GM23338 (cell line): Measurements from ENCODE around the gene RAMP1. TPM values are rescaled to one million over a fixed set of nuclear protein-coding genes. Genes with fewer than 3 reads are reported as not detected.

Experiments used
- ATAC-seq: fragments of 200-7000 bp; cut with Tn5 transposase; 3 replicates; pipeline ENCODE4 v1.9.1; 2020
- DNase-seq: peaks from one replicate; pipeline ENCODE4 v3.0.0-alpha.2; 2015; ENCODE audit warnings: low spot score
- H2AFZ ChIP-seq: fragments of 200-600 bp; sonication (generic); 2 replicates; pipeline ENCODE4 v1.8.0; 2016; ENCODE audit warnings: antibody characterized with exemption, mild to moderate bottlenecking, moderate library complexity
- H3F3A ChIP-seq: fragments of 200-600 bp; sonication (generic); replicated peaks from 2 replicates; pipeline ENCODE4 v1.8.0; 2017; ENCODE audit warnings: antibody characterized with exemption, mixed run types, low read depth
- H3K27ac ChIP-seq: fragments of 200-600 bp; sonication (generic); 2 replicates; pipeline ENCODE4 v1.6.1; 2016; ENCODE audit warnings: low read depth
- H3K27me3 ChIP-seq: fragments of 200-600 bp; sonication (generic); 2 replicates; pipeline ENCODE4 v1.8.0; 2016; ENCODE audit warnings: mild to moderate bottlenecking, mixed run types, moderate library complexity; ENCODE audit not compliant: insufficient read depth
- H3K36me3 ChIP-seq: fragments of 200-600 bp; sonication (generic); 2 replicates; pipeline ENCODE4 v1.8.0; 2016; ENCODE audit warnings: mild to moderate bottlenecking; ENCODE audit not compliant: insufficient read depth
- H3K4me1 ChIP-seq: fragments of 200-600 bp; sonication (generic); 2 replicates; pipeline ENCODE4 v1.8.0; 2016; ENCODE audit warnings: mild to moderate bottlenecking, moderate library complexity; ENCODE audit not compliant: insufficient read depth
- H3K4me2 ChIP-seq: fragments of 200-600 bp; sonication (generic); 2 replicates; pipeline ENCODE4 v1.7.1; 2017; ENCODE audit warnings: mixed run types
- H3K4me3 ChIP-seq: fragments of 200-600 bp; sonication (generic); 2 replicates; pipeline ENCODE4 v1.6.1; 2016; ENCODE audit warnings: mixed run types
- H3K79me2 ChIP-seq: fragments of 200-600 bp; sonication (generic); replicated peaks from 2 replicates; pipeline ENCODE4 v1.8.0; 2017; ENCODE audit warnings: mild to moderate bottlenecking; ENCODE audit not compliant: insufficient read depth
- H3K9me2 ChIP-seq: fragments of 200-600 bp; sonication (generic); 2 replicates; pipeline ENCODE4 v1.8.0; 2017; ENCODE audit not compliant: insufficient read depth
- H4K20me1 ChIP-seq: fragments of 200-600 bp; sonication (generic); replicated peaks from 2 replicates; pipeline ENCODE4 v1.8.0; 2017; ENCODE audit warnings: mild to moderate bottlenecking; ENCODE audit not compliant: insufficient read depth
- H3K27ac Mint-ChIP-seq: 2 replicates; pipeline ENCODE4 v1.8.0; 2020; ENCODE audit warnings: inconsistent platforms, mild to moderate bottlenecking, moderate library complexity, mixed read lengths
- H3K27me3 Mint-ChIP-seq: 3 replicates; pipeline ENCODE4 v1.8.0; 2022; ENCODE audit warnings: low read depth, mild to moderate bottlenecking, moderate library complexity, mixed read lengths, inconsistent platforms; ENCODE audit not compliant: insufficient read depth, poor library complexity
- H3K36me3 Mint-ChIP-seq: 3 replicates; pipeline ENCODE4 v1.8.0; 2021; ENCODE audit warnings: low read depth, mild to moderate bottlenecking, inconsistent platforms, moderate library complexity, mixed read lengths
- H3K4me1 Mint-ChIP-seq: 3 replicates; pipeline ENCODE4 v1.8.0; 2020; ENCODE audit warnings: mild to moderate bottlenecking, inconsistent platforms, mixed read lengths
- H3K4me3 Mint-ChIP-seq: 3 replicates; pipeline ENCODE4 v1.8.0; 2021; ENCODE audit warnings: moderate library complexity, mild to moderate bottlenecking, inconsistent platforms, mixed read lengths
- H3K9me3 Mint-ChIP-seq: 3 replicates; pipeline ENCODE4 v1.8.0; 2020; ENCODE audit warnings: moderate library complexity, mild to moderate bottlenecking, inconsistent platforms, mixed read lengths
- CREB1 ChIP-seq: fragments of 250-450 bp; sonication (Bioruptor Pico); IDR thresholded peaks from 2 replicates; pipeline ENCODE4 v1.5.0; 2020; ENCODE audit warnings: low read depth, mild to moderate bottlenecking, moderate library complexity
- EZH2 ChIP-seq: fragments of 200-600 bp; sonication (generic); IDR thresholded peaks from one replicate; pipeline ENCODE4 v1.8.0; 2017; ENCODE audit warnings: antibody characterized with exemption, mild to moderate bottlenecking, low read depth; ENCODE audit not compliant: unreplicated experiment
- EZH2phosphoT487 ChIP-seq: fragments of 200-600 bp; sonication (generic); IDR thresholded peaks from one replicate; pipeline ENCODE4 v1.8.1; 2018; ENCODE audit warnings: antibody characterized with exemption; ENCODE audit not compliant: unreplicated experiment
- JUNB ChIP-seq: IDR thresholded peaks from one replicate; pipeline ENCODE4 v1.6.1; 2016; ENCODE audit warnings: antibody characterized with exemption; ENCODE audit not compliant: unreplicated experiment
- NANOG ChIP-seq: IDR thresholded peaks from 2 replicates; pipeline ENCODE4 v1.6.1; 2016; ENCODE audit warnings: antibody characterized with exemption, borderline replicate concordance
- POLR2AphosphoS5 ChIP-seq: IDR thresholded peaks from 2 replicates; pipeline ENCODE4 v1.6.1; 2016; ENCODE audit warnings: antibody characterized with exemption, low read depth
- STAT1 ChIP-seq: IDR thresholded peaks from one replicate; pipeline ENCODE4 v1.6.1; 2016; ENCODE audit warnings: antibody characterized with exemption; ENCODE audit not compliant: unreplicated experiment
- ZNF114 ChIP-seq: fragments of 250-450 bp; sonication (Bioruptor Pico); IDR thresholded peaks from 2 replicates; pipeline ENCODE4 v1.5.0; 2020; ENCODE audit warnings: mild to moderate bottlenecking, moderate library complexity
- ZNF331 ChIP-seq: fragments of 250-450 bp; sonication (Bioruptor Pico); IDR thresholded peaks from 2 replicates; pipeline ENCODE4 v1.5.0; 2020; ENCODE audit warnings: low read depth, mild to moderate bottlenecking, moderate library complexity
- polyA plus RNA-seq: library from polyadenylated mRNA; unstranded; fragments of >200 nt; fragmentation: Nextera tagmentation; extraction: Ambion mirVana; gene quantifications from 2 replicates; pipeline ENCODE4 v1.2.1, GENCODE V29; 2016
- total RNA-seq: library from RNA; depleted of rRNA; stranded (reverse); fragments of >200 nt; shearing (Covaris generic); gene quantifications from 2 replicates; pipeline ENCODE4 v1.2.3, GENCODE V29; 2014
- TF ChIP-seq, protein P1 (sequence below): IDR thresholded peaks from one replicate; pipeline ENCODE4 v1.6.1; 2018; ENCODE audit warnings: antibody characterized with exemption; ENCODE audit not compliant: unreplicated experiment
- TF ChIP-seq, protein P2 (sequence below): fragments of 250-450 bp; sonication (Bioruptor Pico); IDR thresholded peaks from 2 replicates; pipeline ENCODE4 v1.5.0; 2020; ENCODE audit warnings: mild to moderate bottlenecking, moderate library complexity
- TF ChIP-seq, protein P3 (sequence below), 2 experiments: fragments of 200-600 bp in 1 of 2; sonication (generic) in 1 of 2; conservative IDR thresholded peaks; 2 replicates each; pipeline versions ENCODE4 v1.5.1 to v1.6.1; 2016 to 2017; ENCODE audit warnings: antibody characterized with exemption in 2 of 2, low read depth in 2 of 2, mild to moderate bottlenecking in 2 of 2, moderate library complexity in 1 of 2
- TF ChIP-seq, protein P4 (sequence below): IDR thresholded peaks from 2 replicates; pipeline ENCODE4 v1.6.1; 2016; ENCODE audit warnings: antibody characterized with exemption

The RAMP1 gene
- total and polyA plus RNA-seq, 2 experiments from 2014 or later, result 1.7 to 3.3 TPM

DNA sequence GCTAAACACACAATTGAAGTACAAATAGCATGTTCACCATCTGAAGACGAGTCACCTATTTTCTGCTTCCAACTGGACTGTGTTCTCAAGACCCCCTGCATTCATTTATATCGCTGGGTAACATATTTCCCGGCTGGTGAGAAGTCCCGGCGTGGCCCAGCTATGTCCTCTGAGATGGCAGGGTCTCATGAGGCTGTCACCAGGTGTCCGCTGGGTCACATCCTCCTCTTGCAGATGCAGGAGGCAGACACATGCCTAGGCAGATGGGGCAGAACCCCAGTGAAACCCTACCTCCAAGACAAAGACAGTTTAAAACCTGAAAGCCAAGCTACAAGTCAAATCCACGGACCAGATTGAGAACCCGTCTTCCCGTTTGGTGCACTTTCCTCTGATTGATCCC is 70.6 kb downstream of the RAMP1 start:
- no peak for TF ChIP-seq STAT1
- TF ChIP-seq, protein P1, sequence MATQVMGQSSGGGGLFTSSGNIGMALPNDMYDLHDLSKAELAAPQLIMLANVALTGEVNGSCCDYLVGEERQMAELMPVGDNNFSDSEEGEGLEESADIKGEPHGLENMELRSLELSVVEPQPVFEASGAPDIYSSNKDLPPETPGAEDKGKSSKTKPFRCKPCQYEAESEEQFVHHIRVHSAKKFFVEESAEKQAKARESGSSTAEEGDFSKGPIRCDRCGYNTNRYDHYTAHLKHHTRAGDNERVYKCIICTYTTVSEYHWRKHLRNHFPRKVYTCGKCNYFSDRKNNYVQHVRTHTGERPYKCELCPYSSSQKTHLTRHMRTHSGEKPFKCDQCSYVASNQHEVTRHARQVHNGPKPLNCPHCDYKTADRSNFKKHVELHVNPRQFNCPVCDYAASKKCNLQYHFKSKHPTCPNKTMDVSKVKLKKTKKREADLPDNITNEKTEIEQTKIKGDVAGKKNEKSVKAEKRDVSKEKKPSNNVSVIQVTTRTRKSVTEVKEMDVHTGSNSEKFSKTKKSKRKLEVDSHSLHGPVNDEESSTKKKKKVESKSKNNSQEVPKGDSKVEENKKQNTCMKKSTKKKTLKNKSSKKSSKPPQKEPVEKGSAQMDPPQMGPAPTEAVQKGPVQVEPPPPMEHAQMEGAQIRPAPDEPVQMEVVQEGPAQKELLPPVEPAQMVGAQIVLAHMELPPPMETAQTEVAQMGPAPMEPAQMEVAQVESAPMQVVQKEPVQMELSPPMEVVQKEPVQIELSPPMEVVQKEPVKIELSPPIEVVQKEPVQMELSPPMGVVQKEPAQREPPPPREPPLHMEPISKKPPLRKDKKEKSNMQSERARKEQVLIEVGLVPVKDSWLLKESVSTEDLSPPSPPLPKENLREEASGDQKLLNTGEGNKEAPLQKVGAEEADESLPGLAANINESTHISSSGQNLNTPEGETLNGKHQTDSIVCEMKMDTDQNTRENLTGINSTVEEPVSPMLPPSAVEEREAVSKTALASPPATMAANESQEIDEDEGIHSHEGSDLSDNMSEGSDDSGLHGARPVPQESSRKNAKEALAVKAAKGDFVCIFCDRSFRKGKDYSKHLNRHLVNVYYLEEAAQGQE, result no peak
- no peak for TF ChIP-seq ZNF114
- TF ChIP-seq NANOG, result no peak
- TF ChIP-seq, protein P2, sequence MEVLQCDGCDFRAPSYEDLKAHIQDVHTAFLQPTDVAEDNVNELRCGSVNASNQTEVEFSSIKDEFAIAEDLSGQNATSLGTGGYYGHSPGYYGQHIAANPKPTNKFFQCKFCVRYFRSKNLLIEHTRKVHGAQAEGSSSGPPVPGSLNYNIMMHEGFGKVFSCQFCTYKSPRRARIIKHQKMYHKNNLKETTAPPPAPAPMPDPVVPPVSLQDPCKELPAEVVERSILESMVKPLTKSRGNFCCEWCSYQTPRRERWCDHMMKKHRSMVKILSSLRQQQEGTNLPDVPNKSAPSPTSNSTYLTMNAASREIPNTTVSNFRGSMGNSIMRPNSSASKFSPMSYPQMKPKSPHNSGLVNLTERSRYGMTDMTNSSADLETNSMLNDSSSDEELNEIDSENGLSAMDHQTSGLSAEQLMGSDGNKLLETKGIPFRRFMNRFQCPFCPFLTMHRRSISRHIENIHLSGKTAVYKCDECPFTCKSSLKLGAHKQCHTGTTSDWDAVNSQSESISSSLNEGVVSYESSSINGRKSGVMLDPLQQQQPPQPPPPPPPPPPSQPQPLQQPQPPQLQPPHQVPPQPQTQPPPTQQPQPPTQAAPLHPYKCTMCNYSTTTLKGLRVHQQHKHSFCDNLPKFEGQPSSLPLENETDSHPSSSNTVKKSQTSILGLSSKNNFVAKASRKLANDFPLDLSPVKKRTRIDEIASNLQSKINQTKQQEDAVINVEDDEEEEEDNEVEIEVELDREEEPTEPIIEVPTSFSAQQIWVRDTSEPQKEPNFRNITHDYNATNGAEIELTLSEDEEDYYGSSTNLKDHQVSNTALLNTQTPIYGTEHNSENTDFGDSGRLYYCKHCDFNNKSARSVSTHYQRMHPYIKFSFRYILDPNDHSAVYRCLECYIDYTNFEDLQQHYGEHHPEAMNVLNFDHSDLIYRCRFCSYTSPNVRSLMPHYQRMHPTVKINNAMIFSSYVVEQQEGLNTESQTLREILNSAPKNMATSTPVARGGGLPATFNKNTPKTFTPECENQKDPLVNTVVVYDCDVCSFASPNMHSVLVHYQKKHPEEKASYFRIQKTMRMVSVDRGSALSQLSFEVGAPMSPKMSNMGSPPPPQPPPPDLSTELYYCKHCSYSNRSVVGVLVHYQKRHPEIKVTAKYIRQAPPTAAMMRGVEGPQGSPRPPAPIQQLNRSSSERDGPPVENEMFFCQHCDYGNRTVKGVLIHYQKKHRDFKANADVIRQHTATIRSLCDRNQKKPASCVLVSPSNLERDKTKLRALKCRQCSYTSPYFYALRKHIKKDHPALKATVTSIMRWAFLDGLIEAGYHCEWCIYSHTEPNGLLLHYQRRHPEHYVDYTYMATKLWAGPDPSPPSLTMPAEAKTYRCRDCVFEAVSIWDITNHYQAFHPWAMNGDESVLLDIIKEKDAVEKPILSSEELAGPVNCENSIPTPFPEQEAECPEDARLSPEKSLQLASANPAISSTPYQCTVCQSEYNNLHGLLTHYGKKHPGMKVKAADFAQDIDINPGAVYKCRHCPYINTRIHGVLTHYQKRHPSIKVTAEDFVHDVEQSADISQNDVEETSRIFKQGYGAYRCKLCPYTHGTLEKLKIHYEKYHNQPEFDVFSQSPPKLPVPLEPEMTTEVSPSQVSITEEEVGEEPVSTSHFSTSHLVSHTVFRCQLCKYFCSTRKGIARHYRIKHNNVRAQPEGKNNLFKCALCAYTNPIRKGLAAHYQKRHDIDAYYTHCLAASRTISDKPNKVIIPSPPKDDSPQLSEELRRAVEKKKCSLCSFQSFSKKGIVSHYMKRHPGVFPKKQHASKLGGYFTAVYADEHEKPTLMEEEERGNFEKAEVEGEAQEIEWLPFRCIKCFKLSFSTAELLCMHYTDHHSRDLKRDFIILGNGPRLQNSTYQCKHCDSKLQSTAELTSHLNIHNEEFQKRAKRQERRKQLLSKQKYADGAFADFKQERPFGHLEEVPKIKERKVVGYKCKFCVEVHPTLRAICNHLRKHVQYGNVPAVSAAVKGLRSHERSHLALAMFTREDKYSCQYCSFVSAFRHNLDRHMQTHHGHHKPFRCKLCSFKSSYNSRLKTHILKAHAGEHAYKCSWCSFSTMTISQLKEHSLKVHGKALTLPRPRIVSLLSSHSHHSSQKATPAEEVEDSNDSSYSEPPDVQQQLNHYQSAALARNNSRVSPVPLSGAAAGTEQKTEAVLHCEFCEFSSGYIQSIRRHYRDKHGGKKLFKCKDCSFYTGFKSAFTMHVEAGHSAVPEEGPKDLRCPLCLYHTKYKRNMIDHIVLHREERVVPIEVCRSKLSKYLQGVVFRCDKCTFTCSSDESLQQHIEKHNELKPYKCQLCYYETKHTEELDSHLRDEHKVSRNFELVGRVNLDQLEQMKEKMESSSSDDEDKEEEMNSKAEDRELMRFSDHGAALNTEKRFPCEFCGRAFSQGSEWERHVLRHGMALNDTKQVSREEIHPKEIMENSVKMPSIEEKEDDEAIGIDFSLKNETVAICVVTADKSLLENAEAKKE (CRISPR knock-in tag), result no peak
- TF ChIP-seq EZH2, result no peak
- TF ChIP-seq, protein P3, sequence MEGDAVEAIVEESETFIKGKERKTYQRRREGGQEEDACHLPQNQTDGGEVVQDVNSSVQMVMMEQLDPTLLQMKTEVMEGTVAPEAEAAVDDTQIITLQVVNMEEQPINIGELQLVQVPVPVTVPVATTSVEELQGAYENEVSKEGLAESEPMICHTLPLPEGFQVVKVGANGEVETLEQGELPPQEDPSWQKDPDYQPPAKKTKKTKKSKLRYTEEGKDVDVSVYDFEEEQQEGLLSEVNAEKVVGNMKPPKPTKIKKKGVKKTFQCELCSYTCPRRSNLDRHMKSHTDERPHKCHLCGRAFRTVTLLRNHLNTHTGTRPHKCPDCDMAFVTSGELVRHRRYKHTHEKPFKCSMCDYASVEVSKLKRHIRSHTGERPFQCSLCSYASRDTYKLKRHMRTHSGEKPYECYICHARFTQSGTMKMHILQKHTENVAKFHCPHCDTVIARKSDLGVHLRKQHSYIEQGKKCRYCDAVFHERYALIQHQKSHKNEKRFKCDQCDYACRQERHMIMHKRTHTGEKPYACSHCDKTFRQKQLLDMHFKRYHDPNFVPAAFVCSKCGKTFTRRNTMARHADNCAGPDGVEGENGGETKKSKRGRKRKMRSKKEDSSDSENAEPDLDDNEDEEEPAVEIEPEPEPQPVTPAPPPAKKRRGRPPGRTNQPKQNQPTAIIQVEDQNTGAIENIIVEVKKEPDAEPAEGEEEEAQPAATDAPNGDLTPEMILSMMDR (conservative IDR thresholded peaks at IDR 0.05; ENCODE audit: low read depth in 2 of 2), result no peak
- TF ChIP-seq, protein P4, sequence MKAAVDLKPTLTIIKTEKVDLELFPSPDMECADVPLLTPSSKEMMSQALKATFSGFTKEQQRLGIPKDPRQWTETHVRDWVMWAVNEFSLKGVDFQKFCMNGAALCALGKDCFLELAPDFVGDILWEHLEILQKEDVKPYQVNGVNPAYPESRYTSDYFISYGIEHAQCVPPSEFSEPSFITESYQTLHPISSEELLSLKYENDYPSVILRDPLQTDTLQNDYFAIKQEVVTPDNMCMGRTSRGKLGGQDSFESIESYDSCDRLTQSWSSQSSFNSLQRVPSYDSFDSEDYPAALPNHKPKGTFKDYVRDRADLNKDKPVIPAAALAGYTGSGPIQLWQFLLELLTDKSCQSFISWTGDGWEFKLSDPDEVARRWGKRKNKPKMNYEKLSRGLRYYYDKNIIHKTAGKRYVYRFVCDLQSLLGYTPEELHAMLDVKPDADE, result no peak
- no peak for TF ChIP-seq CREB1 (CRISPR knock-in tag)
- no peak for TF ChIP-seq POLR2AphosphoS5
- TF ChIP-seq JUNB, result no peak
- no peak for TF ChIP-seq ZNF331 (CRISPR knock-in tag)
- no peak for TF ChIP-seq EZH2phosphoT487
- no peak for ATAC-seq
- H3K9me2 ChIP-seq, result no peaks in the 10 kb centered on the region
- H3K9me3 Mint-ChIP-seq, result peaks cover 30% of the 10 kb centered on the region
- H3K4me1 ChIP-seq, result no peaks in the 10 kb centered on the region
- H3K4me3 ChIP-seq, result no peak overlapping the region
- no peak overlapping the region for H2AFZ ChIP-seq
- H3K4me2 ChIP-seq, result no peak overlapping the region
- no peaks in the 10 kb centered on the region for H3F3A ChIP-seq
- H4K20me1 ChIP-seq, result no peaks in the 10 kb centered on the region
- H3K27me3 Mint-ChIP-seq, result peaks cover 3% of the 10 kb centered on the region
- no peaks in the 10 kb centered on the region for H3K4me1 Mint-ChIP-seq
- no peaks in the 10 kb centered on the region for H3K79me2 ChIP-seq
- DNase-seq, result no peak
- H3K4me3 Mint-ChIP-seq, result no peak overlapping the region
- peaks cover 11% of the 10 kb centered on the region for H3K36me3 Mint-ChIP-seq
- H3K27ac ChIP-seq, result no peak overlapping the region
- no peak overlapping the region for H3K27ac Mint-ChIP-seq
- H3K36me3 ChIP-seq, result no peaks in the 10 kb centered on the region
- no peaks in the 10 kb centered on the region for H3K27me3 ChIP-seq
